ENCODE data around the gene EPC2.

EPC2 gene

DNA sequence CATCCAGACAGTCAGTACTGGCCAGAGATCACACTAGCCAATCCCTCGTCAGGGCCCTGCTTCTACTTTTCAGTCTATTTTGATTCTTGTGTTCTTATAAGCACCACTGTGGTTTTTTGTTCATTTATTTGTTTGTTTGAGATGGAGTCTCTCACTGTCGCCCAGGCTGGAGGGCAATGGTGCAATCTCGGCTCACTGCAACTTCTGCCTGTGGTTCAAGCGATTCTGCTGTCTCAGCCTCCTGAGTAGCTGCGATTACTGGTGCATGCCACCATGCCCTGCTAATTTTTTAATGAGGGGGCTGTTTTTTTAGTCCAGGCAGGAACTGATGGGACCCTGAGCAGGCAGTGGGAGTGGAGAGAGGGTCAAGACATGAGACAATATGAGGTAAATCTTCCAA lies 165.5 kb downstream of the EPC2 start:
- no peak for DNase-seq (ENCODE audit: low read depth)

DNA sequence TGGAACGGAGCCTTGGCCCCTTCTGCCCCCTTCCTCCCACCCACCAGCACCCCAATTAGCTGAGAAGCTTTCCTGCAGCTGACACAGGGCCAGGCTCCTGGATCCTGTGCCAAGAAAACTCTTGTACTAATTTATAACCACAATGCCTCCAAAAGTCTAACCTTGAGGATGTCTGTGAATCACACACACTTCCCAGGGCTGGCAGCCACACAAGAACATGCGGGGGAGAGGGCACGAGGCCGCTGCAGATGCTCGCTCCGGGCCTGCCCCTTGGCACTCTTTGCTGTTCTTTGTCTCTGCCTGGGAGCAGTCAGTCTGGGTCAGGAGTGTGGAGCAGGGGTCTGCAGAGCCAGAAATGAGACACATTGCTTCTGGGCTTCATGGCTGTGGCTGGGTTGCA lies 167.8 kb downstream of the EPC2 start:
- no peak for DNase-seq (ENCODE audit: low read depth)

- DNase-seq (ENCODE audit: low read depth), result peak; percentile 35
These were observed 169.1 kb downstream of the EPC2 start for GRCh38 chr2:148813603-148814065.

DNA sequence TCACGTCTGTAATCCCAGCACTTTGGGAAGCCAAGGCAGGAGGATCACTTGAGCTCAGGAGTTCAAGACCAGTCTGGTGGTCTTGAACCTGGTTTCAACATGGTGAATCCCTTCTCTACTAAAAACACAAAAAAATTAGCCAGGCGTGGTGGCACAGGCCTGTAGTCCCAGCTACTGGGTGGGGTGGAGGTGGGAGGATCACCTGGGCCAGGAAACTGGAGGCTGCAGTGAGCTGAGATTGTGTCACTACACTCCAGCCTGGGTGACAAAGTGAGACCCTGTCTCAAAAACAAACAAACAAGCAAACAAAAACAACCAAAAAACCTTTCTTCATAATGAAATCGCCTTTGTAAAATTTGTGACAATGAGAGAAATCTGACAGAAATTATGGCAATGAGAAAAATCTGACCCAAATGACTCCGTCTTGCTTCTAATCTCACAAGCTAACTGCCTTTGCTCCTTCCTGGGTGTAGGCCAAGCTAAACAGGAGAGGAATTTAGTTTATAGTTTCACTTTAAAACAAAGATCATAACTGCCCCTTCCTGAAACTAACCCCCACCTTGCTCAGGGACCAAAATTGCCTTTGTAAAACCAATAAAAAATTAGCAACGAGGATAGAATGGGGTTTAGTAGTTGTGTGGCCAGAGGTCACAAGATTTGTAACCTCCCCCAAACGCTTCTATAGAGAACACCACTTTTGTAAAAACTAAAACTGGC lies 169.8 kb downstream of the EPC2 start:
- no peak for DNase-seq (ENCODE audit: low read depth)

- DNase-seq (ENCODE audit: low read depth), result no peak
These were observed 170.4 kb downstream of the EPC2 start for GRCh38 chr2:148814860-148815419.

- no peak for DNase-seq (ENCODE audit: low read depth)
These were observed 171.6 kb downstream of the EPC2 start for GRCh38 chr2:148816176-148816575.

DNA sequence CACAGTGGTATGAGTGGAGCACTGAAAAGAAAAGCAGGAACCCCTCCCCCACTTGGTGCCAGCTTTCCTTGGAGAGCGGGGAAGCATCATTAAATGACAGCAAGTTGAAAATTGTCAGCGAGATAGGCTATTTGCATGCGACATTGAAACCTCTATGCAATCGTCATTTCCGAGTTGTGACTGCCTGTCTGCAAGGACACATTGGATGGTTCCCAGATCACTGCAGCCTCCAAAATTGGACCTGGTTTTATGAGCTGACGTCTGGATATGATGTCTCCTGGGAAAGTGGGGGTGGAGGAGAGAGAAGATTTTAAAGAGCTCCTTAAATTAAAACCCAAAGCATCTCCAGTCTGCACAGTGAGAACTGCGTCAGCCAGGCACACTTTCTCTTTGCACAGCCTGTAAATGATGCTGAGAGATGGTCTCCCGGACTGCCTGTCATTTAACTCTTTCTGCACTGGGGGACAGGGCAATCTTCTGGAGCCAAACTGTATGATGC lies 172.7 kb downstream of the EPC2 start:
- DNase-seq (ENCODE audit: low read depth), result no peak

- no peak for DNase-seq (ENCODE audit: low read depth)
These were observed 174.6 kb downstream of the EPC2 start for GRCh38 chr2:148819019-148819585.

DNA sequence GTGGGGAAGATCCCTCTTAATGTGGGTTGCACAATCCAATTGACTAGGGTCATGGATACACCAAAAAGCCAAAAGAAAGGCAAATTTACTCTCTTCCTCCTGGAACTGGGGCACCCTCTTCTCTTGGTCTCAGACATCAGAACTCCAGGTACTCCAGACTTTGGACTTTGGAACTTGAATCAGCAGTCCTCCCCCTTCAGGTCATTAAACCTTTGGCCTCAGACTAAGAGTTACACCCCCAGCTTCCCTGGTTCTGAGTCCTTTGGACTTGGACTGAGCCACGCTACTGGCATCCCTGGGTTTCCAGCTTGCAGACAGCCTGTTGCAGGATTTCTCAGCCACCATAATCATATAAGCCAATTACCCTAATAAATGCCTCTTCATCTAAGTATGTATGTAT lies 179.6 kb downstream of the EPC2 start:
- DNase-seq (ENCODE audit: low read depth), result no peak

GRCh38 chr2:148826791-148827190 lies 182.2 kb downstream of the EPC2 start:
- no peak for DNase-seq (ENCODE audit: low read depth)

GRCh38 chr2:148828941-148829340 lies 184.4 kb downstream of the EPC2 start:
- no peak for DNase-seq (ENCODE audit: low read depth)

GRCh38 chr2:148829618-148830017 lies 185.1 kb downstream of the EPC2 start:
- no peak for DNase-seq (ENCODE audit: low read depth)

DNA sequence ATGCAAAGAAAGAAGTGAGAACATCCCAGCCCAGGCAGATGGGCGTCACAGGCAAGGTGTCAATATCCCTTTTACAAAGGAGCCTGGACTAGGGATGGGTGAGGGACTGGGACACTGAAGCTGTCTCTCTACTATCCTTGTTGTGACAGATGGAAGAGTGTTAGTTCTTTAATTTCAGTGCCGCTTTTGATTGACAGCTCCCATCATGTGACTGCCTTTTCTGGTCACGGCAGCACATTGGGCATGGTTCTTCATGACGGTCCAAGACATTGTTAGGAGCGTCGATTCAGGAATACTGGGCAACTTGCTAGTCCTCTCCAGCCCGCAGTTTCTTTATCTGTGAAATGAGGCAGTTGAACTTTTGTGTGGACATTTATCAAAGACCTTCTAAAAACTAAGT lies 188.1 kb downstream of the EPC2 start:
- no peak for DNase-seq (ENCODE audit: low read depth)
